Measurements from ENCODE around the gene MOV10L1.

MOV10L1 gene

DNA sequence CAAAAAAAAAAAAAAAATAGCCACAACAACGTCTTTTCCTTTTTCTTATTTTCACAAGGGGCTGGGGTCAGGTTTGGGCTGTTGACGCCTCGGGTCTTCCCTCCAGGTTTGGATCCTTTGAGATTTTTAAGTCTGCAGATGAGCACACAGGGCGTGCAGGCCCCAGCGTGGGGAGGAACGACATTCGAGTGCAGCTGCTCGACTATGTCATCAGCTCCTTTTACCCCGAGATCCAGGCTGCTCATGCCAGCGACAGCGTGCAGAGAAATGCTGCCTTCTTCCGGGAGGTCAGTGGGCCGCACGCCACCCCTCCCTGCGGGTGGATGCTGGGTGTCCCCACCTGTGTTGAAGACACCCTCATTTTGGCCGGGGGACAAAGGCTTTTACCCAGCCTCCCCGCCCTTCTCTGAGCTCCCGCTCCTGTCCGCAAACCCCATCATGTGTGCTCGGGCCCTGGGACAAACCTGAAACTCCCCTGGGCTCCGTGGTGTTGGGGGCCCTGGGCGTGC is 118.7 kb downstream of the MOV10L1 start:
- DNase-seq = no peak

DNA sequence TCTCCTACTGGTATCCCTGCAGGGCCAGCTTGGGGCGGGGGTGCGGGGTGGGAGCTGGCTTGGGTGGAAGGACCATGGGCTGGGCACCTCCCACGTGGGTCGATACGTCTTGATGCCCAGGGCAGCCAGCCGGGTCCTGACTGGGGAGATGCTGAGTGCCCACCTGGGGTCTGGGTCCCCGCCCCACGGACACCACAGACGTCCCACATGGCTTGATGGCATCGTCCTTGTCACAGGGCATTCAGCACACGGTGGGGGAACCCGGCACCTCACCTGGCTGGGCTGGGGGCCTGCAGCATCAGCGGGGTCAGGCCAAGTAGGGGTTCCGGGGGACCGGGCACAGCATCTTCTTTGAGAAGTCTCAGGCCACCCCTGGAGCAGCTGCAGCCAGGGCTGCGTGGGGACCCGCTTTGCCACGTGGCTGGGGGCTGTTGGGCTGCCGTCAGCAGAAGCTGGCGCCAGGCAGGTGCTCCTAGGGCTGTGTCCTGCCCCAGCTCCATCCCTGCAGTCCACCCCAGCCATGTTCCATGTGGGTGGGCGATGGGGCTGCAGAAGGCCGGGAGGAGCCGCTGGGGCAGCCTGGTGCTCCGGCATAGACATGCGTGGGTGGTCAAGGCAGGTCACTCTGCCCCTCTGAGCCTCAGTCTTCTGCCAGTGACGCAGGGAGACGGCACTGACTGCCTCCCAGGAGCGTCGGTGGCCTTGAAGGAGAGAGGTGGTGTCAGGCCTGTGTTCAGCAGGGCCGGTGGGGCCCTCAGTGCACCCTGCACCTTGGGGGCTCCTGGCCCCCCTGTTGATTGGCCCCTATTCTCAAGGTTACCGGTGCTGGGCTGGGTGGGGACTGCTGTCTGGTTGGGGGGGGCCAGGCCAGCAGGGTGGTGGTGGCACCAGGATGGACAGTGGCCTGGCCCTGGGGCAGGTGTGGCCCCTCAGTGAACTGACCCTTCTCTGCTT is 119.4 kb downstream of the MOV10L1 start:
- DNase-seq = no peak

- DNase-seq = peak; percentile 15
Observed at GRCh38 chr22:50209893-50210292, 120.1 kb downstream of the MOV10L1 start.

DNA sequence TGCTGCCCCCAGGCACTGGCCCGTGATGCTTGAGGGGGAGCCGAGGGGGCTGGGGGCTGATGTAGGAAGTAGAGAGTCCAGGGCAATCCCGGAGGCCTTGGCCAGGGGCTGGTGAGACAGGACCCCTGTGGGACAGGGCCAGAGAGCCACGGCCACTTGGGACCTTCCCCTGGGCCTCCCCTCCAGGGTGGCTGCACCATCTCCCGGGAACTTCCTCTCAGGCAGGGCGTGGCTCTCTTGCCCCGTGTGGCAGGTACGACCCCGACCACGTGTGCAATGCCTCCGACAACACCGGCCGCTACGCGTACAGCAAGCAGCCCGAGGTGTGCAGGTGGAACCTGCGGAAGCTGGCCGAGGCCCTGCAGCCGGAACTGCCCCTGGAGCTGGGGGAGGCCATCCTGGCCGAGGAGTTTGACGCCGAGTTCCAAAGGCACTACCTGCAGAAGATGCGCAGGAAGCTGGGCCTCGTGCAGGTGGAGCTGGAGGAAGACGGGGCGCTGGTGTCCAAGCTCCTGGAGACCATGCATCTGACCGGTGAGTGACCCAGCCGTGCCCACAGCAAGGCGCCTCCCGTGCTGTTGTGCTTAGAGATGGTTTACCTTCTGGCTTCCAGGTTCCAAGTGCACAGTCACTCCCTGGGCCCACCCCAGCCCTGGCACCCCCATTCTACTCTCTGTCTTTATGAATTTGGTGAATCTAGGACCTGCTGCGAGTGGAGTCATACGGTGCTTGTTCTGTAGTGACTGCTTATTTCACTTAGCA is 120.8 kb downstream of the MOV10L1 start:
- DNase-seq = no peak

DNA sequence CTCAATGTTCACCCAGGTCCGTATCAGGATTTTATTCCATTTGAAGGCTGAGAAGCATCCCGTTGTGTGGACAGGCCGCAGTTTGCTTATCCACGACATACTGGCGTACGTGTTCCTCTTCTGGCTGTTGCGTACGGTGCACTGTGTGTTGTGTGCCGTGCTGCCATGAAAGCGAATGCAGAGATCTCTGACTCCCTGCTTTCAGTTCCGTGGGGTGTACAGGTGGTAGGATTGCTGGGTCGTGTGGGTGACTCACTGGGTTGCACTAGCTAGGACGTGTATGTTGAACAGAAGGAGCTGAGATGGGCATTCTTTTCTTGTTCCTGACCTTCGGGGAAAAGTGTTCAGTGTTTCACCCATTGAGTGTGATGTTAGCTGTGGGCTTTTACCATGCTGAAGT is 121.3 kb downstream of the MOV10L1 start:
- DNase-seq = no peak
